GM19452 (cell line): ENCODE measurements around the gene CRIM1.

ENCODE experiments used
- ATAC-seq: cut with Tn5 transposase; IDR thresholded peaks from one replicate; pipeline ENCODE4 v1.9.1; 2021; ENCODE audit not compliant: unreplicated experiment

Gene CRIM1

GRCh38 chr2:36572719-36573059 is 217.1 kb downstream of the CRIM1 start:
- ATAC-seq: no peak

GRCh38 chr2:36573165-36573564 is 217.6 kb downstream of the CRIM1 start:
- no peak for ATAC-seq

- no peak for ATAC-seq
Measured at GRCh38 chr2:36574560-36574959, 219.0 kb downstream of the CRIM1 start.

GRCh38 chr2:36577884-36578283 is 222.3 kb downstream of the CRIM1 start:
- no peak for ATAC-seq

- ATAC-seq: no peak
Measured at GRCh38 chr2:36578343-36579296, 223.0 kb downstream of the CRIM1 start.

- ATAC-seq: no peak
Measured at GRCh38 chr2:36579297-36579664, 223.7 kb downstream of the CRIM1 start.

- ATAC-seq: no peak
Measured at GRCh38 chr2:36582538-36582937, 227.0 kb downstream of the CRIM1 start.

DNA sequence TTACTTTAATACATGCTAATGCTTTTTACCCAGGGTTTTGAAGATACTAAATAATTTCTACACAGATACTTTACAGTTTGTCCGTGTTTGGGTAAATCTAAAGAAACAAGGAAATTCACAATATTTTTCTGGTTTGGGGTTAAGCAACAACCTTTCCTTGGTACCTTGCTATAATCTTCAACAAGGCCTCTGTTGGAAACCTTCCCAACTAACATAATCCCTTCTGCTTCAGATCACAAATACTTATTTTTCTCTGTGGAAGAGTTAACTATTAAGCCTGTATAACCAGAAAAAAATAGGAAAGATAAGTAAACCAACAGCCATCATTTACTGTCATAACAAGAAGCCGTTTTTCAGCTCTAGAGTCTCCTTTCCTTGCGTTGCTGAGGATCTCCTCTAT is 227.4 kb downstream of the CRIM1 start:
- no peak for ATAC-seq

GRCh38 chr2:36584148-36584794 is 228.7 kb downstream of the CRIM1 start:
- no peak for ATAC-seq

- no peak for ATAC-seq
Measured at GRCh38 chr2:36586672-36587071, 231.1 kb downstream of the CRIM1 start.

- no peak for ATAC-seq
Measured at GRCh38 chr2:36587101-36587500, 231.5 kb downstream of the CRIM1 start.

- ATAC-seq: no peak
Measured at GRCh38 chr2:36587556-36587955, 232.0 kb downstream of the CRIM1 start.

DNA sequence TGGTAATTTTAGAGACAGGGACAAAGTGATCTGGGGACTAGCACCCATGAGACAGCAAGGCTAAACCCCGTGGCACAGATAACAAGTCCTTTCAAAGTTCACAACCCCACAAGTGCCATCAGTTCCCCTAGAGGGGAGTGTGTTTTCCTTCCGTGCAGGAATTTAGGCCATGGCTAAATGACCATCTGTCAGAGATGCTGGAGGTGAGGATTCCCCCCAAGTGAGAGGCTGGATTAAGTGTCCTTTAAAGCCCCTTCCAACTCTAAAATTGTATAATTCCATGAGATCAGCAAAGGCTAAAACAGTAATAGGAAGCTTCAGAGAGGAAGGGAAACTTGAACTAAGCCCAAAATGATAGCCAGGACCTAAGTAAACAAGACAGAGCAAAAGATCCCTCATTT is 233.7 kb downstream of the CRIM1 start:
- no peak for ATAC-seq

GRCh38 chr2:36594849-36595248 is 239.3 kb downstream of the CRIM1 start:
- ATAC-seq: no peak

GRCh38 chr2:36596397-36596796 is 240.8 kb downstream of the CRIM1 start:
- ATAC-seq: no peak

DNA sequence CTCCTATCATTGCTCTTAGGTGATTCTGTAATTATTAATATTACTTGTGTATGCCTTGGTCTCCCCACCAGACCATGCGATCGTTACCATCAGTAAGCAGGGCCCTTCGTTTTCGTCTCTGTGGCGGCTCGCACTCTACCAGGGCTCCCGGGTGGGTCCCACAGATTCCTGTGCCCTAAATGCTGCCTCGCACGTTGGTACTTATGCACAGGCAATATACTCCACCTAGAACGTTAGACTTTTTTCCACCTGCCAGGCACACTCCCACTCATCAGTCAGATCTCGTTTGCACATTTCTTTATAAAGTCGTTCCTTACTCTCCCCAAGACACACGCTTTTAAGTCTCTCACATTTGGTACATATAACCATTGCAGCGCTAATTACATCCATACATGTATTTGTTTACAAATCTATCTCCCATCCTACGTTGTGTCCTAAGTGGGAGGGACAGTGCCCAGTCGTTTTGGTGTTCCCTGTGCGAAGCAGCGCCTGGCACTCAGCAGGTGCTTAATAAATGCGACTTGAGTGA is 241.5 kb downstream of the CRIM1 start:
- no peak for ATAC-seq

DNA sequence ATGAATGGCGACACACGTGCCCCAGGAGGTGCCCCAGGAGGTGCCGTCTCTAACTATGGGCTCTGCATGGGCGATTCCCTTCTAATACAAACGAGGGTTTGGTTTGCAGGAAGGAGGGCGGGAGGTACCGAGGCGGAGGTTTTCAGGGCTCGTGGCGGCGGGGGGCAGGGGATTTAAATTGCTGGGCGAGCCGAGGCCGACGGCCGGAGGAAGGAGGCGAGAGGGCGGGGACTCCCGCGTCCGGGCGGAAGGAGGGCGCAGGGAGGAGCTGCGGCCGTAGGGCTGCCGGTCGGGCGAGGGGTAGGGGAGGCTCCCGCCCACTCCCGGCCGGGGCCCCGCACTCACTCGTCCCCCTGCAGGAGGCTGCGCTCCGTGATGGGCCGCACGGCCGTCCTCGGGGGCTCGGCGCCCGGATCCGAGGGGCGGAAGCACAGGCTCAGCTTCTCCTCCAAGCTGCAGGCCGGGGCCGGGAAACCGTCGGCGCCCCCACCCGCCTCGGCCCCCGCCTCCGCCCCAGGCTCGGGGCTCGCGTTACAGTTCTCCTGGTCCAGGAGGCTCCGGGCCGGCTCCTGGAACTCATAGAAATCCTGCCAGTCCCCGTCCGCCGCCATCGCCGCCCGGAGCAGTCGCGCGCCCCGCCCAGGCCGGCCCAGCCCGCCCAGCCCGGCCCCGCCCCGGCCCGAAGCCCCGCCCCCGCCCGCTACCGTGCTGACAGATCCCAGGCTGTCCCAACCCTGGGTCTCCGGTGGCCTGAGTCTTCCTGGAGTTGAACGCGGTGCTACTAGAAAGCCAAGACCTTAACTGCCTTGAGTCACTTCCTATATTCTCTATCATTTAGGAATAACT is 242.2 kb downstream of the CRIM1 start, which contains the start of gene FEZ2:
Gene FEZ2, minus strand, starts transcription at position 637 of the 846 bp plus-strand sequence. Its CDS starts 26 bp downstream, at position 611.
- peak; percentile 100 for ATAC-seq
